HCT116 (cell line): ENCODE results near the gene COQ2. TPM values are rescaled to one million over a fixed set of nuclear protein-coding genes. Genes with fewer than 3 reads are reported as not detected.
"Not testable (repeated sequence)": the region's sequence is repeated elsewhere in the genome, so short reads cannot be mapped to it uniquely, and the experiment has no call there.

Experiments used
- ATAC-seq: fragments of 200-7000 bp; cut with Tn5 transposase; 2 replicates; pipeline ENCODE4 v1.9.1; 2020; ENCODE audit warnings: mild to moderate bottlenecking, moderate library complexity
- BruUV-seq: library from RNA; stranded (reverse); fragments of 400-500 nt; replicated peaks from 2 replicates; lab custom pipeline; 2021; lab: Mats Ljungman, UMichigan
- CTCF ChIA-PET: fragments of 300-600 bp; sonication (Branson Sonifier 250); formaldehyde crosslinking; loops from one replicate; lab custom pipeline; 2021; ENCODE audit warnings: antibody characterized with exemption; lab: Charles Lee
- POLR2A ChIA-PET: fragments of 300-600, 350-600 bp; sonication (Branson Sonifier 250); formaldehyde crosslinking; loops from one replicate; lab custom pipeline; 2021; ENCODE audit warnings: antibody characterized with exemption; lab: Charles Lee
- RAD21 ChIA-PET, 2 experiments: fragments of 300-600 bp; sonication (Branson Sonifier 250); formaldehyde crosslinking; loops; one replicate each; lab custom pipeline; 2023; ENCODE audit warnings: low total read pairs in 2 of 2; ENCODE audit not compliant: uncharacterized antibody in 2 of 2, unreplicated experiment in 2 of 2, low non-redundant PET in 1 of 2; lab: Charles Lee
- DNase-seq: peaks from one replicate; pipeline ENCODE4 v3.0.0-alpha.2; 2010; ENCODE audit warnings: low read depth, low spot score
- H2AFZ ChIP-seq: fragments of 200-600 bp; shearing (Covaris generic), sonication (generic); 2 replicates; pipeline ENCODE4 v1.6.1; 2017; ENCODE audit warnings: low read depth, mixed run types, mixed read lengths, antibody characterized with exemption, low read length; ENCODE audit not compliant: poor library complexity, severe bottlenecking
- H3K27ac ChIP-seq: 2 replicates; pipeline ENCODE4 v1.5.1; 2012; ENCODE audit warnings: low read depth, low read length
- H3K27me3 ChIP-seq: fragments of 200-600 bp; sonication (generic); 2 replicates; pipeline ENCODE4 v1.6.1; 2016; ENCODE audit warnings: mixed run types, low read length, mixed read lengths; ENCODE audit not compliant: insufficient read depth
- H3K36me3 ChIP-seq, 2 experiments: fragments of 200-500 bp in 1 of 2; fragments of 200-600 bp in 1 of 2; sonication (Bioruptor generic) in 1 of 2; sonication (generic) in 1 of 2; 2 replicates each; pipeline versions ENCODE4 v1.5.1 to v1.6.1; 2014 to 2016; ENCODE audit warnings: low read length in 2 of 2, inconsistent platforms in 1 of 2, mixed read lengths in 1 of 2, mixed run types in 1 of 2; ENCODE audit not compliant: insufficient read depth in 2 of 2, control insufficient read depth in 1 of 2
- H3K4me1 ChIP-seq, 2 experiments: fragments of 200-600 bp in 1 of 2; sonication (generic) in 1 of 2; 2 replicates each; pipeline versions ENCODE4 v1.5.1 to v1.6.1; 2012 to 2017; ENCODE audit warnings: low read length in 2 of 2, inconsistent platforms in 1 of 2, mild to moderate bottlenecking in 1 of 2, mixed read lengths in 1 of 2, mixed run types in 1 of 2, moderate library complexity in 1 of 2; ENCODE audit not compliant: insufficient read depth in 2 of 2, control insufficient read depth in 1 of 2
- H3K4me2 ChIP-seq: fragments of 200-600 bp; sonication (generic); 2 replicates; pipeline ENCODE4 v1.6.1; 2017; ENCODE audit warnings: mixed run types, low read length, mixed read lengths
- H3K4me3 ChIP-seq, 2 experiments: fragments of 200-600 bp in 1 of 2; sonication (generic) in 1 of 2; replicated peaks in 1 of 2; 2 replicates each; pipeline ENCODE4 v1.5.1; 2011 to 2016; ENCODE audit warnings: low read length in 2 of 2, control low read depth in 1 of 2, low read depth in 1 of 2, mild to moderate bottlenecking in 1 of 2, mixed read lengths in 1 of 2, mixed run types in 1 of 2
- H3K79me2 ChIP-seq: fragments of 200-600 bp; sonication (generic); 2 replicates; pipeline ENCODE4 v1.6.1; 2017; ENCODE audit warnings: mild to moderate bottlenecking, mixed run types, low read length, moderate library complexity, mixed read lengths; ENCODE audit not compliant: insufficient read depth
- H3K9ac ChIP-seq: fragments of 200-600 bp; sonication (generic); 2 replicates; pipeline ENCODE4 v1.6.1; 2016; ENCODE audit warnings: low read length, mixed read lengths
- H3K9me2 ChIP-seq: fragments of 200-600 bp; sonication (generic), shearing (Covaris generic); 2 replicates; pipeline ENCODE4 v1.6.1; 2017; ENCODE audit warnings: mixed run types, mild to moderate bottlenecking, moderate library complexity; ENCODE audit not compliant: insufficient read depth
- H3K9me3 ChIP-seq, 2 experiments: fragments of 200-500 bp in 1 of 2; fragments of 200-600 bp in 1 of 2; sonication (Bioruptor generic) in 1 of 2; sonication (generic) in 1 of 2; 2 replicates each; pipeline ENCODE4 v1.6.1; 2014 to 2017; ENCODE audit warnings: low read length in 2 of 2, mixed read lengths in 2 of 2, inconsistent platforms in 1 of 2, low read depth in 1 of 2, mild to moderate bottlenecking in 1 of 2, mixed run types in 1 of 2, moderate library complexity in 1 of 2; ENCODE audit not compliant: control insufficient read depth in 1 of 2, insufficient read depth in 1 of 2
- H4K20me1 ChIP-seq: fragments of 200-600 bp; sonication (generic), shearing (Covaris generic); 2 replicates; pipeline ENCODE4 v1.6.1; 2017; ENCODE audit warnings: mixed run types, mild to moderate bottlenecking, moderate library complexity; ENCODE audit not compliant: insufficient read depth
- CBX3 ChIP-seq: IDR thresholded peaks from 2 replicates; pipeline ENCODE4 v1.6.1; 2012; ENCODE audit warnings: low read depth
- TCF7L2 ChIP-seq: IDR thresholded peaks from 2 replicates; pipeline ENCODE4 v1.7.0; 2011; ENCODE audit warnings: borderline replicate concordance, inconsistent platforms; ENCODE audit not compliant: insufficient read depth, insufficient read length; ENCODE audit errors: extremely low read depth
- intact Hi-C: fragments of 100-400 bp; cut with micrococcal nuclease; formaldehyde crosslinking; loops from 2 replicates; pipeline ENCODE4 v1.10.0; 2022
- total RNA-seq: library from RNA; stranded (reverse); gene quantifications from one replicate; pipeline ENCODE4 v1.2.1, GENCODE V29; 2021; ENCODE audit not compliant: unreplicated experiment

The COQ2 gene
- total RNA-seq, 1 experiment from 2014 or later, result 20.6 TPM

DNA sequence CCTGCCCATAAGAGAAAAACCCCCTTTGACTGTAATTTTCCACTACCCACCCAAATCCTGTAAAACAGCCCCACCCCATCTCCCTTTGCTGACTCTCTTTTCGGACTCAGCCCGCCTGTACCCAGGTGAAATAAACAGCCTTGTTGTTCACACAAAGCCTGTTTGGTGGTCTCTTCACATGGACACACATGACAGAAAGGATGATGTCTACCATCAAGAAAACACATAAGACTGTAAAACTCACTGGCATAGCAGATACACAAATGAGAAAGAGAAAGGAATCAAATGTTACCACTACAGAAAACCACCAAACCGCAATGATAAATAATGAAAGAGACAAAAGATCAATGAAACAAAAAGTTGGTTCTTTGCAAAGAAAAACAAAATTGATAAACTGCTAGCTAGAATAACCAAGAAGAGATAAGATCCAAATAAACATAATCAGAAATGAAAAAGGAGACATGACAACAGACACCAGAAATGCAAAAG is 48.9 kb downstream of the COQ2 start:
- H3K9me2 ChIP-seq, DNase-seq, H3K27ac ChIP-seq, H3K27me3 ChIP-seq, H3K4me3 ChIP-seq, H3K79me2 ChIP-seq, intact Hi-C loops, POLR2A ChIA-PET, H3K9me3 ChIP-seq, H3K9ac ChIP-seq, RAD21 ChIA-PET, CTCF ChIA-PET, H4K20me1 ChIP-seq, H2AFZ ChIP-seq, H3K36me3 ChIP-seq, ATAC-seq, BruUV-seq: not testable (repeated sequence)
- Histone ChIP-seq H3K4me2 (peak overlapping the region; percentile 53; the same call in 1 of the 2 replicates), H3K4me1 (peaks cover 0 to 22% of the 10 kb centered on the region in 2 experiments; a peak in 2 of 4 replicates)
- TF ChIP-seq CBX3, result 0 out of 2 replicates have a peak, but pooled peaks have one; percentile 4

DNA sequence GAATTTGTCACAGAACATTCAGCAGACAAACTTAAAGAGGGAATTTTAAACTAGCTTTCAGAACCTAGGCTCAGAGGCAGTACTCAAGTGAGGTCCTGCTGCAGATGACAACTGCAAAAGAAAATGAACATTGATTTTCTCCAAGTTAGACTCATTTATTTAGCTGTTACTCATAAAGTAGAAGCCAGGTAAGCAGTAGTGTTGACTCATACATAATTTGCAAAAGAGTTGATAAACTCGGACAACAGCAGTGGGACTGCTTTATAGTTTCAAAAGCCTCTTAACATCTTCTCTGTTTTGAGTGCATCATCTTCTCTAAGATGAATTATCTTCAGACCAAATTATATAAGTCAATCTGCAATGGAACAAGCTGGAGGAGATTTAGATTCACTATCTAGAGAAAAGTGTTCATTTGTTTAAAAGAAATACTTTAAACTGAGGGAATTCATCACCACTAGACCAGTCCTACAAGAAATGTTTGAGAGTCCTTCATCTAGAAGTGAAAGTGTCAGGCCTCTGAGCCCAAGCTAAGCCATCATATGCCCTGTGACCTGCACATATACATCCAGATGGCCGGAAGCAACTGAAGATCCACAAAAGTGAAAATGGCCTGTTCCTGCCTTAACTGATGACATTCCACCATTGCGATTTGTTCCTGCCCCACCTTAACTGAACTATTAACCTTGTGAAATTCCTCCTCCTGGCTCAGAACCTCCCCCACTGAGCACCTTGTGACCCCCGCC is 49.5 kb downstream of the COQ2 start:
- H3K79me2 ChIP-seq, result no peaks in the 10 kb centered on the region
- no peak overlapping the region for H3K9ac ChIP-seq
- H3K27ac ChIP-seq, result no peak overlapping the region
- H3K4me1 ChIP-seq, result peaks cover 0 to 22% of the 10 kb centered on the region in 2 experiments; a peak in 2 of 4 replicates
- no peaks in the 10 kb centered on the region for H3K36me3 ChIP-seq
- CTCF ChIA-PET, result no interaction called here
- no peak overlapping the region for H2AFZ ChIP-seq
- no peaks in the 10 kb centered on the region for H4K20me1 ChIP-seq
- H3K4me2 ChIP-seq, result peak overlapping the region; percentile 53
- H3K4me3 ChIP-seq, result no peak overlapping the region
- no peaks in the 10 kb centered on the region for H3K9me3 ChIP-seq
- ATAC-seq (no peak; the same call in 1 of the 2 replicates), DNase-seq (no peak)
- POLR2A ChIA-PET, result no interaction called here
- intact Hi-C loops, result no loop called here
- BruUV-seq, result no TSS peak
- H3K27me3 ChIP-seq, result no peaks in the 10 kb centered on the region
- 0 out of 2 replicates have a peak, but pooled peaks have one; percentile 16 for TF ChIP-seq CBX3
- TF ChIP-seq TCF7L2, result no peak
- RAD21 ChIA-PET, result no interaction called here
- no peaks in the 10 kb centered on the region for H3K9me2 ChIP-seq

DNA sequence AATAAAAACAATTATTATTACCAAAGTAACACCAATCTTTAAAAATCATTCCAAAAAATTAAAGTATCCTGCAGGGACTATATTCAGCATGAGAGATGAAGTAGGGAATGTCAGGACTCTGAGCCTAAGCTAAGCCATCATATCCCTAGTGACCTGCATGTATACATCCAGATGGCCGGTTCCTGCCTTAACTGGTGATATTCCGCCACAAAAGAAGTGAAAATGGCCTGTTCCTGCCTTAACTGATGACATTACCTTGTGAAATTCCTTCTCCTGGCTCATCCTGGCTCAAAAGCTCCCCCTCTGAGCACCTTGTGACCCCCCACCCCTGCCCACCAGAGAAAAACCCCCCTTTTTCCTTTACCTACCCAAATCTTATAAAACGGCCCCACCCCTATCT is 50.2 kb downstream of the COQ2 start:
- H3K36me3 ChIP-seq, H3K9ac ChIP-seq, RAD21 ChIA-PET, H3K79me2 ChIP-seq, DNase-seq, ATAC-seq, H3K4me3 ChIP-seq, intact Hi-C loops, H2AFZ ChIP-seq, H4K20me1 ChIP-seq, BruUV-seq, H3K9me3 ChIP-seq, H3K27me3 ChIP-seq, CTCF ChIA-PET, POLR2A ChIA-PET, H3K9me2 ChIP-seq, H3K27ac ChIP-seq: not testable (repeated sequence)
- H3K4me2 ChIP-seq, result peak overlapping the region; percentile 53
- H3K4me1 ChIP-seq, result peaks cover 0 to 22% of the 10 kb centered on the region in 2 experiments; a peak in 2 of 4 replicates
